K562 (cell line): ENCODE data around the gene TENM4. TPM values are rescaled to one million over a fixed set of nuclear protein-coding genes. Genes with fewer than 3 reads are reported as not detected.

Source experiments
- ATAC-seq: fragments of 200-7000 bp; cut with Tn5 transposase; 3 replicates; pipeline ENCODE4 v1.9.1; 2020; ENCODE audit warnings: moderate library complexity
- BruUV-seq: library from RNA; stranded (reverse); fragments of 400-500 nt; replicated peaks from 2 replicates; lab custom pipeline; 2021; lab: Mats Ljungman, UMichigan
- CTCF ChIA-PET: fragments of 300-600 bp; formaldehyde crosslinking; extraction: SDS; loops from one replicate; lab custom pipeline; 2021; ENCODE audit warnings: low intra/inter-chr PET ratio; lab: Yijun Ruan, JAX
- POLR2A ChIA-PET: fragments of 300-600, 350-650 bp; sonication (Branson Sonifier 250); formaldehyde crosslinking; extraction: SDS; loops from one replicate; lab custom pipeline; 2021; ENCODE audit warnings: antibody characterized with exemption, inconsistent platforms; lab: Yijun Ruan, JAX
- DNase-seq, 4 experiments: peaks; one replicate each; pipeline versions ENCODE4 v3.0.0 to v3.0.0-alpha.2; 2011 to 2018; ENCODE audit warnings: low spot score in 3 of 4, mixed read lengths in 3 of 4; ENCODE audit errors: extremely low read depth in 1 of 4
- FAIRE-seq: peaks from 2 replicates; lab custom pipeline; 2011; peaks lifted over from hg19 to GRCh38; lab: Jason Lieb, UNC
- H2AFZ ChIP-seq: 2 replicates; pipeline ENCODE4 v1.6.0; 2011; ENCODE audit warnings: low read depth, low read length, control low read depth, inconsistent platforms
- H3K27ac ChIP-seq: fragments of 200-600 bp; 3 replicates; pipeline ENCODE4 v1.8.0; 2011; ENCODE audit warnings: low read depth, mild to moderate bottlenecking, control low read depth, inconsistent platforms, low read length, moderate library complexity, mixed read lengths; ENCODE audit errors: extremely low read depth
- H3K27me3 ChIP-seq, 2 experiments: fragments of 300-600 bp in 1 of 2; 2 replicates in 1 of 2; 3 replicates in 1 of 2; pipeline versions ENCODE4 v1.6.0 to v1.8.0; 2011; ENCODE audit warnings: inconsistent platforms in 2 of 2, low read length in 2 of 2, mild to moderate bottlenecking in 1 of 2, mixed read lengths in 1 of 2, moderate library complexity in 1 of 2; ENCODE audit not compliant: control insufficient read depth in 2 of 2, insufficient read depth in 2 of 2
- H3K36me3 ChIP-seq: fragments of 300-600 bp; 3 replicates; pipeline ENCODE4 v1.8.0; 2011; ENCODE audit warnings: mild to moderate bottlenecking, low read length, inconsistent platforms; ENCODE audit not compliant: control insufficient read depth, insufficient read depth
- H3K4me1 ChIP-seq, 2 experiments: fragments of 200-600 bp in 1 of 2; replicated peaks in 1 of 2; 2 replicates in 1 of 2; 3 replicates in 1 of 2; pipeline versions ENCODE4 v1.5.1 to v1.8.0; 2011; ENCODE audit warnings: inconsistent platforms in 2 of 2, low read length in 2 of 2, mild to moderate bottlenecking in 1 of 2, mixed read lengths in 1 of 2, moderate library complexity in 1 of 2; ENCODE audit not compliant: control insufficient read depth in 2 of 2, insufficient read depth in 2 of 2
- H3K4me2 ChIP-seq: 2 replicates; pipeline ENCODE4 v1.6.1; 2011; ENCODE audit warnings: low read length, control low read depth, inconsistent platforms, mixed read lengths; ENCODE audit not compliant: insufficient read depth
- H3K4me3 ChIP-seq: fragments of 200-600 bp; sonication (generic), shearing (Covaris generic); 2 replicates; pipeline ENCODE4 v1.5.1; 2016; ENCODE audit warnings: control low read depth, inconsistent platforms
- H3K79me2 ChIP-seq: fragments of 200-600 bp; 3 replicates; pipeline ENCODE4 v1.8.0; 2011; ENCODE audit warnings: low read length, inconsistent platforms; ENCODE audit not compliant: control insufficient read depth, insufficient read depth
- H3K9ac ChIP-seq, 2 experiments: 2 replicates each; pipeline versions ENCODE4 v1.6.0 to v1.6.1; 2011; ENCODE audit warnings: low read depth in 2 of 2, low read length in 2 of 2, control low read depth in 1 of 2, inconsistent platforms in 1 of 2, mild to moderate bottlenecking in 1 of 2, mixed read lengths in 1 of 2; ENCODE audit not compliant: insufficient read depth in 1 of 2
- H3K9me1 ChIP-seq: one replicate; pipeline ENCODE4 v1.6.0; 2011; ENCODE audit warnings: inconsistent platforms, mild to moderate bottlenecking, low read length, moderate library complexity; ENCODE audit not compliant: control insufficient read depth, insufficient read depth
- H3K9me3 ChIP-seq: replicated peaks from 2 replicates; pipeline ENCODE4 v1.5.1; 2011; ENCODE audit warnings: low read depth, low read length, inconsistent platforms; ENCODE audit not compliant: control insufficient read depth, insufficient read depth
- H4K20me1 ChIP-seq: replicated peaks from 2 replicates; pipeline ENCODE4 v1.6.1; 2011; ENCODE audit warnings: low read length, inconsistent platforms, mixed read lengths; ENCODE audit not compliant: control insufficient read depth, insufficient read depth
- ARID3A ChIP-seq: IDR thresholded peaks from 2 replicates; pipeline ENCODE4 v1.6.1; 2012; ENCODE audit warnings: low read depth, low read length, improper control_type of control experiment, borderline replicate concordance
- DNMT1 ChIP-seq: fragments of 450-650 bp; IDR thresholded peaks from 2 replicates; pipeline ENCODE4 v1.6.1; 2016; ENCODE audit warnings: antibody characterized with exemption, mild to moderate bottlenecking
- JUND ChIP-seq, 2 experiments: IDR thresholded peaks; 2 replicates in 1 of 2; 3 replicates in 1 of 2; pipeline ENCODE4 v1.6.1; 2011; ENCODE audit warnings: borderline replicate concordance in 2 of 2, low read depth in 2 of 2, low read length in 2 of 2, improper control_type of control experiment in 1 of 2, missing biosample characterization in 1 of 2, missing genetic modification characterization in 1 of 2, missing genetic modification reagents in 1 of 2
- MBD2 ChIP-seq: sonication (generic); IDR thresholded peaks from 2 replicates; pipeline ENCODE4 v1.6.1; 2016; ENCODE audit warnings: low read depth, borderline replicate concordance
- RFX7 ChIP-seq: fragments of 250-450 bp; sonication (Bioruptor Pico); IDR thresholded peaks from 2 replicates; pipeline ENCODE4 v1.5.1; 2021; ENCODE audit warnings: mild to moderate bottlenecking
- SLC30A9 ChIP-seq: fragments of 250-450 bp; sonication (Bioruptor Pico); IDR thresholded peaks from 2 replicates; pipeline ENCODE4 v1.8.0; 2022; ENCODE audit warnings: mild to moderate bottlenecking, moderate library complexity
- SMAD3 ChIP-seq: fragments of 450-650 bp; formaldehyde crosslinking; conservative IDR thresholded peaks from 2 replicates; pipeline ENCODE4 v1.4.0; 2020; ENCODE audit warnings: mild to moderate bottlenecking
- TFAP4 ChIP-seq: sonication (generic); formaldehyde crosslinking; IDR thresholded peaks from 2 replicates; pipeline ENCODE4 v1.8.0; 2022; ENCODE audit warnings: missing genetic modification reagents, mild to moderate bottlenecking, moderate library complexity, borderline replicate concordance
- XRCC4 ChIP-seq: IDR thresholded peaks from one replicate; pipeline ENCODE4 v1.6.1; 2011; ENCODE audit not compliant: insufficient read depth, insufficient read length; ENCODE audit errors: extremely low read depth
- ZFP91 ChIP-seq: sonication (generic); formaldehyde crosslinking; IDR thresholded peaks from 2 replicates; pipeline ENCODE4 v1.8.0; 2022; ENCODE audit warnings: mild to moderate bottlenecking, missing genetic modification reagents
- ZNF175 ChIP-seq: fragments of 200-800 bp; sonication (Bioruptor generic); IDR thresholded peaks from 2 replicates; pipeline ENCODE4 v1.6.1; 2016; ENCODE audit warnings: low read depth, mild to moderate bottlenecking, missing genetic modification characterization, missing compliant biosample characterization
- ZNF24 ChIP-seq: fragments of 450-650 bp; IDR thresholded peaks from 2 replicates; pipeline ENCODE4 v1.6.1; 2016
- WGBS: fragments of 100-300 bp; shearing (Covaris generic); methylation state at CpG from one replicate; pipeline ENCODE4 v1.1.6; 2016; ENCODE audit warnings: low coverage, mixed read lengths; ENCODE audit not compliant: insufficient coverage; ENCODE audit errors: missing lambda C conversion rate; 5-methylcytosine and 5-hydroxymethylcytosine counted together
- in situ Hi-C: fragments of 300-500 bp; cut with MboI; formaldehyde crosslinking; loops from 4 replicates; pipeline ENCODE4 v1.15.0; 2018; ENCODE audit warnings: inconsistent platforms, mixed read lengths
- intact Hi-C: fragments of 100-400 bp; cut with micrococcal nuclease; formaldehyde crosslinking; loops from 2 replicates; pipeline ENCODE4 v1.14.2; 2022
- polyA plus RNA-seq, 8 experiments: library from polyadenylated mRNA; depleted of rRNA in 4 of 8; stranded (reverse) in 5 of 8; unstranded in 3 of 8; fragments of >200 nt; fragmentation: Nextera tagmentation in 2 of 8; fragmentation: Illumina TruSeq in 1 of 8; extraction: Ambion mirVana in 2 of 8; extraction: Trizol in 1 of 8; gene quantifications; 2 replicates each; pipeline versions ENCODE4 v1.2.1 to v1.2.3, GENCODE V29; 2011 to 2014; ENCODE audit warnings: inconsistent platforms in 1 of 8, missing spikeins in 1 of 8
- total RNA-seq, 7 experiments: library from RNA; depleted of rRNA in 6 of 7; stranded (reverse); fragments of >200 nt in 6 of 7; fragmentation: Illumina TruSeq in 2 of 7; extraction: Trizol in 2 of 7; gene quantifications; 2 replicates each; pipeline versions ENCODE4 v1.2.1 to v1.2.3, GENCODE V29; 2011 to 2021; ENCODE audit warnings: low replicate concordance in 1 of 7

The TENM4 gene
- total and polyA plus RNA-seq, 9 of the 15 experiments (the other 6 are each of a cell fraction or from before 2014, with no cell fraction given): 0.16 TPM; not detected in 8

GRCh38 chr11:79025097-79025496 lies 415.7 kb downstream of the TENM4 start:
- intact Hi-C loops: no loop called here
- H3K27me3 ChIP-seq: no peaks in the 10 kb centered on the region
- no peaks in the 10 kb centered on the region for H3K79me2 ChIP-seq
- peaks cover 2% of the 10 kb centered on the region for H3K9me1 ChIP-seq
- WGBS: 0% methylated on average over 3 of the region's 3 CpGs
- H3K9ac ChIP-seq: no peak overlapping the region
- no peak overlapping the region for H2AFZ ChIP-seq
- DNase-seq (no peak), FAIRE-seq (no peak), ATAC-seq (no peak)
- ChIA-PET CTCF (no interaction called here), POLR2A (no interaction called here)
- no TSS peak for BruUV-seq
- no peak overlapping the region for H3K4me2 ChIP-seq
- in situ Hi-C loops: no loop called here
- no peaks in the 10 kb centered on the region for H3K4me1 ChIP-seq
- no peak overlapping the region for H3K27ac ChIP-seq
- no peaks in the 10 kb centered on the region; the same call in 1 of the 2 replicates for H4K20me1 ChIP-seq
- no peaks in the 10 kb centered on the region for H3K9me3 ChIP-seq
- H3K4me3 ChIP-seq: no peak overlapping the region
- no peak for TF ChIP-seq MBD2
- TF ChIP-seq ZNF24: peak; percentile 70; the same call in 1 of the 2 replicates
- TF ChIP-seq ZFP91: no peak
- no peaks in the 10 kb centered on the region for H3K36me3 ChIP-seq

- ATAC-seq: no peak
- no TSS peak for BruUV-seq
- no peaks in the 10 kb centered on the region for H3K4me1 ChIP-seq
- H3K9me3 ChIP-seq: no peaks in the 10 kb centered on the region
- no peak overlapping the region for H3K27ac ChIP-seq
- in situ Hi-C loops: no loop called here
- H3K4me3 ChIP-seq: no peak overlapping the region
- no peak overlapping the region for H2AFZ ChIP-seq
- no peak for TF ChIP-seq RFX7 (CRISPR knock-in tag)
- no peak for TF ChIP-seq XRCC4
- TF ChIP-seq ZNF175 (CRISPR knock-in tag): no peak
- TF ChIP-seq JUND (IDR thresholded peaks at IDR 0.05; ENCODE audit: borderline replicate concordance, low read depth, low read length): no peak
- no peak for TF ChIP-seq JUND (tag; IDR thresholded peaks at IDR 0.05; ENCODE audit: borderline replicate concordance, low read depth, low read length)
- TF ChIP-seq TFAP4 (CRISPR knock-in tag): no peak
- no peak for TF ChIP-seq SMAD3
- TF ChIP-seq ARID3A: no peak
- no peak for TF ChIP-seq SLC30A9 (CRISPR knock-in tag)
- TF ChIP-seq DNMT1: no peak
- TF ChIP-seq, all 486 proteins: peak for 0
- no peak for FAIRE-seq
- no peak overlapping the region for H3K4me2 ChIP-seq
- no peaks in the 10 kb centered on the region for H3K36me3 ChIP-seq
- H3K27me3 ChIP-seq: no peaks in the 10 kb centered on the region
- WGBS: under 1% methylated on average over 5 of the region's 5 CpGs
- no peak for DNase-seq
- no peaks in the 10 kb centered on the region; the same call in 1 of the 2 replicates for H4K20me1 ChIP-seq
- H3K9ac ChIP-seq: no peak overlapping the region
- CTCF ChIA-PET: no interaction called here
- H3K9me1 ChIP-seq: no peaks in the 10 kb centered on the region
- H3K79me2 ChIP-seq: no peaks in the 10 kb centered on the region
- intact Hi-C loops: no loop called here
- POLR2A ChIA-PET: no interaction called here
Observed at GRCh38 chr11:79022265-79022664, 418.6 kb downstream of the TENM4 start.
